PFSK-1 (cell line): ENCODE measurements around the gene TGM2.

Source experiments
- FOXP2 ChIP-seq: optimal IDR thresholded peaks from 2 replicates; pipeline ENCODE3; 2011; ENCODE audit warnings: borderline replicate concordance, control low read depth, inconsistent platforms; ENCODE audit not compliant: insufficient read depth; ENCODE audit errors: extremely low read length, extremely low read depth
- POLR2AphosphoS5 ChIP-seq: IDR thresholded peaks from 2 replicates; pipeline ENCODE4 v1.6.1; 2012; ENCODE audit warnings: low read depth, mild to moderate bottlenecking, control low read depth, low read length, moderate library complexity
- SIN3A ChIP-seq: IDR thresholded peaks from 2 replicates; pipeline ENCODE4 v1.6.1; 2012; ENCODE audit warnings: mild to moderate bottlenecking, low read length, moderate library complexity, borderline replicate concordance; ENCODE audit not compliant: insufficient read depth
- TAF1 ChIP-seq: IDR thresholded peaks from 2 replicates; pipeline ENCODE4 v1.6.1; 2012; ENCODE audit warnings: low read length, control low read depth, borderline replicate concordance; ENCODE audit not compliant: insufficient read depth
- TF ChIP-seq, protein P1 (sequence below), 2 experiments: IDR thresholded peaks; 2 replicates each; pipeline versions ENCODE4 v1.6.1 to v1.8.0; 2011 to 2012; ENCODE audit warnings: low read depth in 2 of 2, low read length in 2 of 2, control low read depth in 1 of 2, inconsistent platforms in 1 of 2, mild to moderate bottlenecking in 1 of 2, moderate library complexity in 1 of 2; ENCODE audit not compliant: insufficient read depth in 1 of 2

TGM2 gene

DNA sequence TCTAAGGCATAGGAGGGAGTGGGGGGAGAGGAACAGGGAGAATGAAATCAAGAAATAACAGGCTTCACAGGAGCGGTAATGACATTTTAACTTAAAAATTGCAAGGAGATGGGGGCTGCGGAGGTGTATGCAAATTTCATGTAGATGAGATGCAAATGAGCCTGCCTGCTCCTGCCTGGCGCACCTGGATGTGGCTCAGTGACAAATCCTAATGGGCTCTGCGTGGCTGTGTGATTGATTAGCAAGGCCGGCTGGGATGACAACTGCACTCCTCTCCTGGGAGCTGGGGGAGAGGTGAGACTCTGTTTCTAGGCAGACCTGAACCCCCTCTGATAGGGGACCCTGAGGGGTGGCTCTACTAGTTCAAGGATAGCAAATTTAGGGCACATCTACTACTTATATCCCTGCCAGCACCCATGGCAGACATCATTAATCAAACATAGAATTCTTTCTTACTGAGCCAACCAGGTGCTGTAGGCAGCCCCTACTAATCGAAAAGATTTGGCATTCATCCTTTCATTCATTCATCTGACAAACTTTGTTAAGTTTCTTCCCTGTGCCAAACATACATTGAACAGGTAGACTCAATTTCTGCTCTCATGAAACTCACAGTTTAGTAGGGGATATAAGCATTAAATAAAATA lies 38.4 kb upstream of the TGM2 start:
- TF ChIP-seq SIN3A: no peak
- TF ChIP-seq FOXP2: no peak

DNA sequence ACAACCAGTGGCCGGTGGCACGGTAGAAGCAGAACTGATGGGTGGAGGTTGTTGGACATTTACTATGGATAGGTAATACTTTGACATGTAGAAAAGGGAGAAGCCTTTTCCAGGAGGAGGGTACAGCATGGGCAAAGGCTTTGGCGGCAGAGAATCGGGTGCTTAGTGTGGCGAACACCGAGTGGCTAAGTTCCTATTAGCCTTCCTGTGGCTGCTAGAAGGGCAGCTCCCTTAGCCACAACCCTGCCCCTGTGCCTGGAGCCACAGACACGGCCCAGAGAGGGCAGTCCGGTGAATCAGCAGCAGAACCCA lies 37.9 kb upstream of the TGM2 start:
- TF ChIP-seq SIN3A (no peak), TAF1 (no peak), POLR2AphosphoS5 (no peak)

DNA sequence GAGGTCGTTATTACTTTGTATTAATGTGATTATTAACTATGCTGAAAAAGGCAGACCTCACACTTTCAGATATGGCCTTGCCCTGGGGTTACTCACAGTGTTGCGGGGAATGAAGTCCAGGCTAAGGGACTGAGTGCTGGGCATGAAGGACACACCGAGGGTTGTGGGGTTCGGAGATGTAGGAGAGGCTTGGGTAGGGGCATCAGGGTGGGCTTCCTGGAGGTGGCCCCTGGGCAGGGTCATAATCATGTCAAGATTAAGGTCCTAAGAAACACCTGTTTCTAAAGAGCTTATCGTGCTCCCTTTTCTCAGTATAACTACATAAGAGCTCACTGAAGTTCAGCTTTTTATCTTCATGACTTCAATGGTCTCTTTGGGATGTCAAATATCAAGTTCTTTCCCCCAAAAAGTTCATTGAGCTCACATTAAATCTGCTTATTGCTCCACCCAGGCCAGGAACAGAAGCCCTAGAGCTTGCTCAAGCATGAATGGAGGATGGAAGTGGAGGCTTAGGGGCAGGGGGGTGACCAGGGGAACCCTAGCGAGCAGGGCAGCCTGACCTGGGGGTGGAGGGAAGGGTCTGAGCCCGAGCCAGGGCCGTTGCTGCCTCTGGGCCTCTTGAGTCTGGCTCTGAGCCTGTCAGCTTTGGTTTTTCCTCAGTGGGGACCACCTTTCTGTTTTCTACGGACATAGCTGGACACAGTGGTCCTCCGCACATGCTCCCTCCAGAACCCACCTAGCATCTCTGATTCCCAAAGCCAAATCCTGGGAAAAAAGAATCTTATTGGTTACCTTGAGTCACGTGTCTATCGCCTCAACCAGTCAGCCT lies 37.3 kb upstream of the TGM2 start:
- TF ChIP-seq, protein P1, sequence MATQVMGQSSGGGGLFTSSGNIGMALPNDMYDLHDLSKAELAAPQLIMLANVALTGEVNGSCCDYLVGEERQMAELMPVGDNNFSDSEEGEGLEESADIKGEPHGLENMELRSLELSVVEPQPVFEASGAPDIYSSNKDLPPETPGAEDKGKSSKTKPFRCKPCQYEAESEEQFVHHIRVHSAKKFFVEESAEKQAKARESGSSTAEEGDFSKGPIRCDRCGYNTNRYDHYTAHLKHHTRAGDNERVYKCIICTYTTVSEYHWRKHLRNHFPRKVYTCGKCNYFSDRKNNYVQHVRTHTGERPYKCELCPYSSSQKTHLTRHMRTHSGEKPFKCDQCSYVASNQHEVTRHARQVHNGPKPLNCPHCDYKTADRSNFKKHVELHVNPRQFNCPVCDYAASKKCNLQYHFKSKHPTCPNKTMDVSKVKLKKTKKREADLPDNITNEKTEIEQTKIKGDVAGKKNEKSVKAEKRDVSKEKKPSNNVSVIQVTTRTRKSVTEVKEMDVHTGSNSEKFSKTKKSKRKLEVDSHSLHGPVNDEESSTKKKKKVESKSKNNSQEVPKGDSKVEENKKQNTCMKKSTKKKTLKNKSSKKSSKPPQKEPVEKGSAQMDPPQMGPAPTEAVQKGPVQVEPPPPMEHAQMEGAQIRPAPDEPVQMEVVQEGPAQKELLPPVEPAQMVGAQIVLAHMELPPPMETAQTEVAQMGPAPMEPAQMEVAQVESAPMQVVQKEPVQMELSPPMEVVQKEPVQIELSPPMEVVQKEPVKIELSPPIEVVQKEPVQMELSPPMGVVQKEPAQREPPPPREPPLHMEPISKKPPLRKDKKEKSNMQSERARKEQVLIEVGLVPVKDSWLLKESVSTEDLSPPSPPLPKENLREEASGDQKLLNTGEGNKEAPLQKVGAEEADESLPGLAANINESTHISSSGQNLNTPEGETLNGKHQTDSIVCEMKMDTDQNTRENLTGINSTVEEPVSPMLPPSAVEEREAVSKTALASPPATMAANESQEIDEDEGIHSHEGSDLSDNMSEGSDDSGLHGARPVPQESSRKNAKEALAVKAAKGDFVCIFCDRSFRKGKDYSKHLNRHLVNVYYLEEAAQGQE (IDR thresholded peaks at IDR 0.05; ENCODE audit: insufficient read depth in 1 of 2, low read depth in 2 of 2, low read length in 2 of 2): no peak
- TF ChIP-seq POLR2AphosphoS5: no peak
- TF ChIP-seq FOXP2: no peak
- no peak for TF ChIP-seq TAF1
- no peak for TF ChIP-seq SIN3A

DNA sequence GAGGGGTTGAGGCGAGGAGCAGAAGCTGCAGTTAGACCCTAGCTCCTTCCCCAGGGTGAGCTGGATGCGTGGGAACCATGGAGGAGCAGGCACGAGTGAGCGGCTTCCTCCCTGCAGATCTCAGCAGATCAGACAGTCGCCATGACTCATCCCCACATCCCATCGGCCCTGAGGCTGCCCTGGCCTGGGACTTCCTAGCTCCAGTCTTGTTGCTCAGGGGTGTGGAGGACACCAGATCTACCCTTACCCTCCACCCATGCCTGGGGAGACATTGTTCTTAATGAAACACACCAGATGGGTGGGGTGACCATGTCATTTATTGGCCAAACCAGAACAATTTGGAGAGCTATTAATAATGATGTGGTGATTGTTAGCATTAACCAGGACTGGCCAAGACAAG lies 36.3 kb upstream of the TGM2 start:
- peak; percentile 68 for TF ChIP-seq FOXP2
- no peak for TF ChIP-seq POLR2AphosphoS5

DNA sequence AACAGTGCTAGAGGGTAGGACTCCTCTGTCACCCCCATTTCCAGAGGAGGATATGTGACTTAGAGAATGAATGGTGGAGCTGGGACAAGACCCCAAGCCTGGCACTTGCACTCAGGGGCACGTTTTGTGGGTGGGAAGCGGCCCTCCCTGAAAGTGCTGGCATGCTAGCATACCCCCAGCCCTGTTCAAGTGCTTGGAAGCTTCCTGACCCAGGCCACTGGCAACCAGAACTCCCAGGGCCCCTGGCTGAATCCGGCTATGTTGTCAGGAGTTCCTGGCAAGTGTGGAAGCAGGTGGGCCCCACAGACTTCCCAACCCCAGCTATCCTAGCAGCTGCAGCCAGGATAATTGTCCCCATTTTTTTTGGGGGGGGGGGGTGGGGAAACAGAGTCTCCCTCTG lies 35.6 kb upstream of the TGM2 start:
- TF ChIP-seq SIN3A (no peak), TAF1 (no peak), POLR2AphosphoS5 (no peak), FOXP2 (no peak)
- TF ChIP-seq, protein P1 (IDR thresholded peaks at IDR 0.05; ENCODE audit: insufficient read depth in 1 of 2, low read depth in 2 of 2, low read length in 2 of 2): no peak

DNA sequence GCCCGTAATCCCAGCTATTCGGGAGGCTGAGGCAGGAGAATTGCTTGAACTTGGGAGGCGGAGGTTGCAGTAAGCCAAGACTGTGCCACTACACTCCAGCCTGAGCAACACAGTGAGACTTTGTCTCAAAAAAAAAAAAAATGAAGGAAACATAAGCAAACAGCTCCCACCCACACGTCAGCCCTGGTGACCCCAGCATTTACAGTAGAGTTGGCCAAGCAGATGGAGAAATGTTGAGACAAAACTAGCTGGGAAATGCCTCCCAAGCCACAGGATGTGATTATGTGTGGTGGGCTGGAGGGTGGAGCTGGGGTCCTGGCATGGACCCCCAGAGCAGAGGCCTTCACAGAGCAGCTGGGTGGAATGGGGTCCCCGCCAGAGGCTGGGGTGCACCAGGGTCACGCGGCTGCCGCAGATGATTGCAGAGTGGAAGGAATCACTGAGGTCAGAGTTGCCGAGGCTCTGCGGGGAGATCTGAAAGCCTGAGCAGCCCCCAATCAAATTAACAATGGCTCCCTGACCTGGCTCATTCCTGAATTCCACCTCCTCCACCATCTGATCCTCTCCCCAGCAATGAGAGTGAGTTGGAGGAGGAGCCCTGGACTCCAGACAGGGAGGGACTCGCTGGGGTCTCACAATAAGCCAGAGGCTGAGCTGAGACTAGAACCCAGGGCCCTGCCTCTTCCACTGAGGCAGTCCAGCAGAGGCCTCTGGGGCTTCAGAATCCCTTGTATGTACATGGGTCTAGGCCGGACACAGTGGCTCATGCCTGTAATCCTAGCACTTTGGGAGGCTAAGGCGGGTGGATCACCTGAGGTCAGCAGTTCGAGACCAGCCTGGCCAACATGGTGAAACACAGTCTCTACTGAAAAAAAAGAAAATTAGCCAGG lies 34.7 kb upstream of the TGM2 start:
- TF ChIP-seq POLR2AphosphoS5 (no peak), FOXP2 (no peak), TAF1 (no peak), SIN3A (no peak)
- TF ChIP-seq, protein P1 (IDR thresholded peaks at IDR 0.05; ENCODE audit: insufficient read depth in 1 of 2, low read depth in 2 of 2, low read length in 2 of 2): no peak
